Gastrocnemius medialis (tissue), 4 donors: ENCODE measurements around the gene KCNH8. TPM values are rescaled to one million over a fixed set of nuclear protein-coding genes. Genes with fewer than 3 reads are reported as not detected.

Source experiments
- ATAC-seq, 2 donors: fragments of 150-250 bp; one replicate each; pipeline ENCODE4 v1.9.1; 2016
- DNase-seq, 2 donors: peaks; one replicate each; pipeline ENCODE4 v3.0.0-alpha.2; 2019
- H3K27ac ChIP-seq, 4 donors: fragments of 200-600 bp; sonication (generic); 1 replicate in 1 of 4; 2 replicates in 3 of 4; pipeline ENCODE4 v1.5.1; 2016 to 2018; ENCODE audit warnings: mild to moderate bottlenecking in 2 of 4, moderate library complexity in 1 of 4
- H3K27me3 ChIP-seq, 3 donors: fragments of 200-600 bp; sonication (generic) in 2 of 3; 1 replicate in 1 of 3; 2 replicates in 2 of 3; pipeline versions ENCODE4 v1.5.1 to v1.6.0; 2016 to 2019; ENCODE audit warnings: mild to moderate bottlenecking in 1 of 3, moderate library complexity in 1 of 3
- H3K36me3 ChIP-seq, 2 donors: fragments of 200-600 bp; sonication (generic) in 1 of 2; one replicate each; pipeline ENCODE4 v1.5.1; 2017 to 2018
- H3K4me1 ChIP-seq, 2 donors: fragments of 200-600 bp; sonication (generic) in 1 of 2; one replicate each; pipeline ENCODE4 v1.5.1; 2016 to 2017; ENCODE audit warnings: mild to moderate bottlenecking in 2 of 2
- H3K4me3 ChIP-seq, 4 donors: fragments of 200-600 bp; sonication (generic) in 3 of 4; 1 replicate in 1 of 4; 2 replicates in 3 of 4; pipeline ENCODE4 v1.5.1; 2016 to 2019; ENCODE audit warnings: mild to moderate bottlenecking in 2 of 4
- H3K9me3 ChIP-seq, 3 donors: fragments of 200-600 bp; sonication (generic) in 2 of 3; 1 replicate in 1 of 3; 2 replicates in 2 of 3; pipeline ENCODE4 v1.5.1; 2016 to 2019
- POLR2A ChIP-seq, 2 donors: fragments of 450-650 bp; IDR thresholded peaks; one replicate each; pipeline ENCODE4 v1.6.1; 2017; ENCODE audit warnings: antibody characterized with exemption in 2 of 2, mild to moderate bottlenecking in 2 of 2, moderate library complexity in 2 of 2
- in situ Hi-C, 4 donors: fragments of 200-750 bp; cut with MboI; loops; one replicate each; pipeline versions ENCODE4 v1.15.0 to v1.8.0; 2017; ENCODE audit warnings: low sequenced_read_pairs in 4 of 4
- intact Hi-C: fragments of 100-400 bp; cut with DNase I; formaldehyde crosslinking; loops from one replicate; pipeline ENCODE4 v1.15.1; 2023; ENCODE audit warnings: low total_unique reads
- total RNA-seq, 4 donors: library from RNA; depleted of rRNA; stranded (reverse); fragments of >200 nt; gene quantifications; one replicate each; pipeline versions ENCODE4 v1.1.0 to v1.2.3, GENCODE V29; 2016
- TF ChIP-seq, protein P1 (sequence below), 5 experiments: fragments of 450-650 bp in 3 of 5; fragments of 200-600 bp in 2 of 5; sonication (generic) in 2 of 5; IDR thresholded peaks in 4 of 5; conservative IDR thresholded peaks in 1 of 5; 1 replicate in 4 of 5; 2 replicates in 1 of 5; pipeline ENCODE4 v1.5.1; 2016 to 2019; ENCODE audit warnings: antibody characterized with exemption in 5 of 5, mild to moderate bottlenecking in 3 of 5, moderate library complexity in 3 of 5

Gene KCNH8
- total RNA-seq, 4 donors from 2014 or later = not detected

GRCh38 chr3:19295208-19295607 lies 146.9 kb downstream of the KCNH8 start:
- TF ChIP-seq, protein P1, sequence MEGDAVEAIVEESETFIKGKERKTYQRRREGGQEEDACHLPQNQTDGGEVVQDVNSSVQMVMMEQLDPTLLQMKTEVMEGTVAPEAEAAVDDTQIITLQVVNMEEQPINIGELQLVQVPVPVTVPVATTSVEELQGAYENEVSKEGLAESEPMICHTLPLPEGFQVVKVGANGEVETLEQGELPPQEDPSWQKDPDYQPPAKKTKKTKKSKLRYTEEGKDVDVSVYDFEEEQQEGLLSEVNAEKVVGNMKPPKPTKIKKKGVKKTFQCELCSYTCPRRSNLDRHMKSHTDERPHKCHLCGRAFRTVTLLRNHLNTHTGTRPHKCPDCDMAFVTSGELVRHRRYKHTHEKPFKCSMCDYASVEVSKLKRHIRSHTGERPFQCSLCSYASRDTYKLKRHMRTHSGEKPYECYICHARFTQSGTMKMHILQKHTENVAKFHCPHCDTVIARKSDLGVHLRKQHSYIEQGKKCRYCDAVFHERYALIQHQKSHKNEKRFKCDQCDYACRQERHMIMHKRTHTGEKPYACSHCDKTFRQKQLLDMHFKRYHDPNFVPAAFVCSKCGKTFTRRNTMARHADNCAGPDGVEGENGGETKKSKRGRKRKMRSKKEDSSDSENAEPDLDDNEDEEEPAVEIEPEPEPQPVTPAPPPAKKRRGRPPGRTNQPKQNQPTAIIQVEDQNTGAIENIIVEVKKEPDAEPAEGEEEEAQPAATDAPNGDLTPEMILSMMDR (IDR thresholded peaks at IDR 0.05 in 4 of 5, conservative IDR thresholded peaks at IDR 0.05 in 1 of 5) = no peak
- TF ChIP-seq POLR2A (IDR thresholded peaks at IDR 0.05) = no peak
- Histone ChIP-seq H3K9me3 (no peaks in the 10 kb centered on the region), H3K4me1 (no peaks in the 10 kb centered on the region), H3K36me3 (no peaks in the 10 kb centered on the region), H3K27me3 (no peaks in the 10 kb centered on the region), H3K4me3 (no peak overlapping the region), H3K27ac (no peak overlapping the region)
- in situ Hi-C loops = no loop called here
- intact Hi-C loops = no loop called here
- ATAC-seq (no peak), DNase-seq (no peak)

DNA sequence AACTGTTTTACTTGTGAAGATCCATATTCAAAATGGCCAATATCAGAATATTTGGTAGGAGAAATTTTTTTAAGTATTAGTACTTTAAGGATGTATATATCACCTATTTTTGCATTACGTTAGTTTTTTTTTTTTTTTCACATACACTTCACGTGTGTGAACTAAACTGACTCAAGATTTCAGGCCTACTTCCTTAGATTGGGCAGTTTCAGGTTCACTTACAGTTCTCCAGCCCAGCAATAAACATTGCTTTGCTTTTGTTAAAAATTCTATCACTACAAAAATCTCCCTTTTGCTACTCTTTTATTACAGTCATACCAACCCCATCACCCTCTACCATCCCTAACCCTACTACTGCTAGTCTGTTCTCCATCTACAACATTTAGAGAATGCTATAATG lies 183.6 kb downstream of the KCNH8 start:
- Histone ChIP-seq H3K27ac (no peak overlapping the region), H3K36me3 (no peaks in the 10 kb centered on the region), H3K27me3 (no peaks in the 10 kb centered on the region), H3K4me1 (no peaks in the 10 kb centered on the region), H3K4me3 (no peak overlapping the region), H3K9me3 (no peaks in the 10 kb centered on the region)
- TF ChIP-seq POLR2A (IDR thresholded peaks at IDR 0.05) = no peak
- TF ChIP-seq, protein P1 (IDR thresholded peaks at IDR 0.05 in 4 of 5, conservative IDR thresholded peaks at IDR 0.05 in 1 of 5) = no peak
- intact Hi-C loops (no loop called here), in situ Hi-C loops (loop anchor here in 2 of 4 donors (25.0 kb wide), 1 partner anchor 530 kb away; no protein-coding TSS in a partner anchor)
- no peak for DNase-seq
- no peak for ATAC-seq

DNA sequence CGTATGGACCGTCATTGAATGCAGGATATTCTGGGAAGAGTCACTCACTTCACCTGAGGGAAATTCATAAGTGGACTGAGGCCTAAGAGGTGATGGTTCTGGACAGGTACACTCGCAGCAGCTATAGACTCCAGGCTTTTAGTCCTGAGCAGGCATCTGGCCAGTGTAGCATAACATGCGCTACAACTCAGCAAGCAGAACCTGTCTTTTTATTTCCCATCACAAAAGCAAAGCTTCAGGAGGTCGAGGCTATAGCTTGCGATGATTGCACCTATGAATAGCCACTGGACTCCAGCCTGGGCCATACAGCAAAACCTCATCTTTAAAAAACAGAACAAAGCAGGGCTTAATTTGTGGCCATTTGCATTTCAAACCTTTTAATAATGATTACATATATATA lies 185.8 kb downstream of the KCNH8 start:
- ATAC-seq = no peak
- H3K4me1 ChIP-seq = no peaks in the 10 kb centered on the region
- H3K9me3 ChIP-seq = no peaks in the 10 kb centered on the region
- in situ Hi-C loops (loop anchor here in 2 of 4 donors (25.0 kb wide), 1 partner anchor 528 kb away; no protein-coding TSS in a partner anchor), intact Hi-C loops (no loop called here)
- DNase-seq = no peak
- H3K4me3 ChIP-seq = no peak overlapping the region
- TF ChIP-seq POLR2A (IDR thresholded peaks at IDR 0.05) = no peak
- TF ChIP-seq, protein P1 (IDR thresholded peaks at IDR 0.05 in 4 of 5, conservative IDR thresholded peaks at IDR 0.05 in 1 of 5) = no peak
- no peak overlapping the region for H3K27ac ChIP-seq
- H3K27me3 ChIP-seq = no peaks in the 10 kb centered on the region
- no peaks in the 10 kb centered on the region for H3K36me3 ChIP-seq

GRCh38 chr3:19338769-19339168 lies 190.5 kb downstream of the KCNH8 start:
- ATAC-seq (no peak), DNase-seq (no peak)
- Histone ChIP-seq H3K4me3 (no peak overlapping the region), H3K4me1 (no peaks in the 10 kb centered on the region), H3K36me3 (no peaks in the 10 kb centered on the region), H3K27ac (no peak overlapping the region), H3K9me3 (no peaks in the 10 kb centered on the region), H3K27me3 (no peaks in the 10 kb centered on the region)
- in situ Hi-C loops (loop anchor here in 2 of 4 donors (25.0 kb wide), 1 partner anchor 524 kb away; no protein-coding TSS in a partner anchor), intact Hi-C loops (no loop called here)
- TF ChIP-seq, protein P1 (IDR thresholded peaks at IDR 0.05 in 4 of 5, conservative IDR thresholded peaks at IDR 0.05 in 1 of 5) = no peak
- no peak for TF ChIP-seq POLR2A (IDR thresholded peaks at IDR 0.05)

- intact Hi-C loops = no loop called here
- no peak overlapping the region for H3K27ac ChIP-seq
- no peaks in the 10 kb centered on the region for H3K36me3 ChIP-seq
- no peaks in the 10 kb centered on the region for H3K4me1 ChIP-seq
- no peak overlapping the region for H3K4me3 ChIP-seq
- ATAC-seq (no peak), DNase-seq (no peak)
- in situ Hi-C loops = loop anchor here in 2 of 4 donors (25.0 kb wide), 1 partner anchor 520 kb away; no protein-coding TSS in a partner anchor
- no peak for TF ChIP-seq POLR2A (IDR thresholded peaks at IDR 0.05)
- TF ChIP-seq, protein P1 (IDR thresholded peaks at IDR 0.05 in 4 of 5, conservative IDR thresholded peaks at IDR 0.05 in 1 of 5) = no peak
- no peaks in the 10 kb centered on the region for H3K9me3 ChIP-seq
- no peaks in the 10 kb centered on the region for H3K27me3 ChIP-seq
Measured at GRCh38 chr3:19342389-19342788, 194.1 kb downstream of the KCNH8 start.
